Keratinocyte (primary cell): ENCODE results near the gene ARHGAP31. TPM values are rescaled to one million over a fixed set of nuclear protein-coding genes. Genes with fewer than 3 reads are reported as not detected.

Source experiments
- DNase-seq: peaks from one replicate; pipeline ENCODE4 v3.0.0-alpha.2; 2011; ENCODE audit warnings: low read depth, missing footprints, low spot score
- FAIRE-seq: peaks from 2 replicates; lab custom pipeline; 2011; peaks lifted over from hg19 to GRCh38; lab: Jason Lieb, UNC
- H2AFZ ChIP-seq: 2 replicates; pipeline ENCODE4 v1.6.0; 2012; ENCODE audit warnings: low read length, control low read depth, inconsistent platforms; ENCODE audit not compliant: control insufficient read depth
- H3K27ac ChIP-seq: 2 replicates; pipeline ENCODE4 v1.5.1; 2011; ENCODE audit warnings: low read length; ENCODE audit not compliant: control insufficient read depth, insufficient read depth
- H3K27me3 ChIP-seq: 3 replicates; pipeline ENCODE4 v1.6.0; 2011; ENCODE audit warnings: low read length; ENCODE audit not compliant: control insufficient read depth, insufficient read depth; ENCODE audit errors: extremely low read depth
- H3K36me3 ChIP-seq, 2 experiments: 2 replicates in 1 of 2; 3 replicates in 1 of 2; pipeline ENCODE4 v1.5.1; 2011; ENCODE audit warnings: low read length in 2 of 2, mild to moderate bottlenecking in 1 of 2; ENCODE audit not compliant: control insufficient read depth in 2 of 2, insufficient read depth in 2 of 2; ENCODE audit errors: extremely low read depth in 1 of 2
- H3K4me1 ChIP-seq: 3 replicates; pipeline ENCODE4 v1.5.1; 2011; ENCODE audit warnings: low read length; ENCODE audit not compliant: control insufficient read depth, insufficient read depth; ENCODE audit errors: extremely low read depth
- H3K4me2 ChIP-seq: 3 replicates; pipeline ENCODE4 v1.6.0; 2011; ENCODE audit warnings: low read depth, low read length; ENCODE audit not compliant: control insufficient read depth, insufficient read depth; ENCODE audit errors: extremely low read depth
- H3K4me3 ChIP-seq, 3 experiments: fragments of 200-600 bp in 1 of 3; sonication (generic) in 1 of 3; 2 replicates in 2 of 3; 3 replicates in 1 of 3; pipeline ENCODE4 v1.5.1; 2011 to 2016; ENCODE audit warnings: low read length in 3 of 3, mild to moderate bottlenecking in 3 of 3, control low read depth in 2 of 3, inconsistent platforms in 1 of 3, low read depth in 1 of 3, mixed read lengths in 1 of 3, mixed run types in 1 of 3, moderate library complexity in 1 of 3; ENCODE audit not compliant: control insufficient read depth in 2 of 3, insufficient read depth in 2 of 3; ENCODE audit errors: extremely low read depth in 1 of 3
- H3K79me2 ChIP-seq: 2 replicates; pipeline ENCODE4 v1.6.0; 2012; ENCODE audit warnings: low read length; ENCODE audit not compliant: control insufficient read depth, insufficient read depth
- H3K9ac ChIP-seq: 3 replicates; pipeline ENCODE4 v1.6.0; 2011; ENCODE audit warnings: low read length; ENCODE audit not compliant: control insufficient read depth, insufficient read depth; ENCODE audit errors: extremely low read depth
- H3K9me1 ChIP-seq: 3 replicates; pipeline ENCODE4 v1.6.0; 2011; ENCODE audit warnings: low read length; ENCODE audit not compliant: control insufficient read depth, insufficient read depth; ENCODE audit errors: extremely low read depth
- H3K9me3 ChIP-seq: 2 replicates; pipeline ENCODE4 v1.5.1; 2012; ENCODE audit warnings: low read depth, low read length; ENCODE audit not compliant: control insufficient read depth
- H4K20me1 ChIP-seq: 3 replicates; pipeline ENCODE4 v1.6.0; 2011; ENCODE audit warnings: low read length; ENCODE audit not compliant: control insufficient read depth, insufficient read depth; ENCODE audit errors: extremely low read depth
- CTCF ChIP-seq, 3 experiments: IDR thresholded peaks in 1 of 3; conservative IDR thresholded peaks in 1 of 3; optimal IDR thresholded peaks in 1 of 3; 2 replicates in 2 of 3; 3 replicates in 1 of 3; pipeline versions ENCODE3 to v1.5.1; 2011; ENCODE audit warnings: low read length in 3 of 3, mild to moderate bottlenecking in 3 of 3, moderate library complexity in 2 of 3, control low read depth in 1 of 3, inconsistent platforms in 1 of 3; ENCODE audit not compliant: insufficient read depth in 2 of 3; ENCODE audit errors: extremely low read depth in 1 of 3
- EZH2 ChIP-seq: IDR thresholded peaks from one replicate; pipeline ENCODE4 v1.6.1; 2012; ENCODE audit warnings: inconsistent platforms, mild to moderate bottlenecking, low read length, moderate library complexity
- dilution Hi-C: fragments of 300-500 bp; cut with MboI; formaldehyde crosslinking; loops from one replicate; pipeline ENCODE4 v1.7.0; 2020; ENCODE audit warnings: low sequenced_read_pairs; ENCODE audit not compliant: extremely low pct_ligation_motif_present
- polyA plus RNA-seq, 5 experiments: library from polyadenylated mRNA; depleted of rRNA in 3 of 5; stranded (reverse) in 3 of 5; stranded (forward) in 1 of 5; unstranded in 1 of 5; fragments of >200 nt; gene quantifications; 1 replicate in 1 of 5; 2 replicates in 3 of 5; 3 replicates in 1 of 5; pipeline versions ENCODE4 v1.2.1 to v1.2.3, GENCODE V29; 2011 to 2012; ENCODE audit warnings: missing spikeins in 2 of 5, low read depth in 1 of 5, low replicate concordance in 1 of 5

ARHGAP31 gene
- polyA plus RNA-seq, 1 donor (not counting 4 experiments of a cell fraction or from before 2014, with no cell fraction given) = 3.0 TPM

- H2AFZ ChIP-seq = no peak overlapping the region
- no peak overlapping the region for H3K9ac ChIP-seq
- no peak for TF ChIP-seq EZH2
- TF ChIP-seq CTCF (optimal IDR thresholded peaks at IDR 0.05 in 1 of 3, IDR thresholded peaks at IDR 0.05 in 1 of 3, conservative IDR thresholded peaks at IDR 0.05 in 1 of 3; ENCODE audit: extremely low read depth in 1 of 3, insufficient read depth in 2 of 3, low read length in 3 of 3) = no peak
- FAIRE-seq (no peak), DNase-seq (no peak)
- no peak overlapping the region for H3K4me3 ChIP-seq
- H3K27ac ChIP-seq = no peak overlapping the region
- H4K20me1 ChIP-seq = no peaks in the 10 kb centered on the region
- no peaks in the 10 kb centered on the region for H3K79me2 ChIP-seq
- dilution Hi-C loops = no loop called here
- H3K36me3 ChIP-seq = no peaks in the 10 kb centered on the region
- no peak overlapping the region for H3K4me2 ChIP-seq
- H3K9me1 ChIP-seq = no peaks in the 10 kb centered on the region
- no peaks in the 10 kb centered on the region for H3K4me1 ChIP-seq
- no peaks in the 10 kb centered on the region for H3K27me3 ChIP-seq
- no peaks in the 10 kb centered on the region for H3K9me3 ChIP-seq
Measured at GRCh38 chr3:119340014-119340413, 45.8 kb downstream of the ARHGAP31 start.

GRCh38 chr3:119340446-119340845 lies 46.3 kb downstream of the ARHGAP31 start:
- no peaks in the 10 kb centered on the region for H3K9me1 ChIP-seq
- no peaks in the 10 kb centered on the region for H3K9me3 ChIP-seq
- H2AFZ ChIP-seq = no peak overlapping the region
- H3K4me1 ChIP-seq = no peaks in the 10 kb centered on the region
- H4K20me1 ChIP-seq = no peaks in the 10 kb centered on the region
- no peaks in the 10 kb centered on the region for H3K79me2 ChIP-seq
- dilution Hi-C loops = no loop called here
- no peaks in the 10 kb centered on the region for H3K27me3 ChIP-seq
- TF ChIP-seq EZH2 (no peak), CTCF (optimal IDR thresholded peaks at IDR 0.05 in 1 of 3, IDR thresholded peaks at IDR 0.05 in 1 of 3, conservative IDR thresholded peaks at IDR 0.05 in 1 of 3; ENCODE audit: extremely low read depth in 1 of 3, insufficient read depth in 2 of 3, low read length in 3 of 3) (no peak)
- H3K27ac ChIP-seq = no peak overlapping the region
- H3K36me3 ChIP-seq = no peaks in the 10 kb centered on the region
- H3K9ac ChIP-seq = no peak overlapping the region
- DNase-seq (no peak), FAIRE-seq (no peak)
- no peak overlapping the region for H3K4me3 ChIP-seq
- no peak overlapping the region for H3K4me2 ChIP-seq
